Mucosa of descending colon (tissue), 3 donors: Measurements from ENCODE around the gene ABCD3. TPM values are rescaled to one million over a fixed set of nuclear protein-coding genes. Genes with fewer than 3 reads are reported as not detected.
"Not testable (repeated sequence)": the region's sequence is repeated elsewhere in the genome, so short reads cannot be mapped to it uniquely, and the experiment has no call there.

ENCODE experiments used
- ATAC-seq: fragments of 200-7000 bp; cut with Tn5 transposase; one replicate; pipeline ENCODE4 v1.9.1; 2020; ENCODE audit warnings: mild to moderate bottlenecking, moderate library complexity
- DNase-seq, 3 donors: peaks; one replicate each; pipeline ENCODE4 v3.0.0-alpha.2; 2020
- H3K36me3 ChIP-seq: fragments of 200-600 bp; one replicate; pipeline ENCODE4 v1.8.0; 2021; ENCODE audit warnings: low read depth, mild to moderate bottlenecking
- H3K4me1 ChIP-seq: fragments of 200-600 bp; one replicate; pipeline ENCODE4 v1.8.0; 2021; ENCODE audit warnings: low read depth, mild to moderate bottlenecking
- H3K4me3 ChIP-seq: fragments of 200-600 bp; one replicate; pipeline ENCODE4 v1.8.0; 2021; ENCODE audit warnings: mild to moderate bottlenecking
- H3K9me3 ChIP-seq: fragments of 200-600 bp; one replicate; pipeline ENCODE4 v1.8.0; 2021; ENCODE audit warnings: mild to moderate bottlenecking
- intact Hi-C, 2 donors: fragments of 100-400 bp; cut with DNase I in 1 of 2; cut with micrococcal nuclease in 1 of 2; formaldehyde crosslinking; loops; one replicate each; pipeline versions ENCODE4 v1.11.0 to v1.11.1; 2022; cut with DNase I, micrococcal nuclease
- total RNA-seq, 3 donors: library from RNA; stranded (reverse); fragmentation: NEBNext Ultra II Directional in 2 of 3; extraction: Animal tissue kit (Norgen Biotek cat#: 25700) in 2 of 3; gene quantifications; one replicate each; pipeline versions ENCODE4 v1.2.1 to v1.2.4, GENCODE V29; 2021 to 2023
- TF ChIP-seq, protein P1 (sequence below): fragments of 200-600 bp; IDR thresholded peaks from one replicate; pipeline ENCODE4 v1.8.0; 2022; ENCODE audit warnings: antibody characterized with exemption, mild to moderate bottlenecking
- donor health status: DM: no; HTN: no; CAD: no; lungs with moderate emphysema.
- donor health status: DM: no; HTN: no; CAD: no.
- donor health status: DM: no; HTN: yes; CAD: no.

Gene ABCD3
- total RNA-seq, 3 donors from 2014 or later: 67.9 to 102 (median 99.3) TPM

DNA sequence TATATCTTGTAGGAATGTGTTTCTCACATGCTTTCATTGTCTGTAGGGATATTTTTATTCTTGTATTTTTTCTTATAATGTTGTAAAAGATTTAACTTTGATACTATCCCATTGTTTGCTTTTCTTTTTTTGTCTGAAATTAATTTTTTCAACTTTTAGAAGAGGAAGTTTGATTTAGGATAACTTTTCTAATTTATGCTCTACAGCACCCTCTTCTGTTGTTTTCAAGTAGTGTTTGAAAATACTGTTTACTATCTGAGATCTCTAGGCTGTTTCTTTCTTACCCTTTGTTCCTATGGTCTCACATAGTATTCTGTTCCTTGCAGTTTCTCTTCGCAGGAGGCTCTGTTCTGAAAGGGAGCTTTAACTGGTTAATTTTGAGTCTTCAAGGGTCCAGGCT is 21.9 kb downstream of the ABCD3 start:
- Histone ChIP-seq H3K4me1 (peaks cover 15% of the 10 kb centered on the region), H3K36me3 (no peaks in the 10 kb centered on the region), H3K4me3 (no peak overlapping the region), H3K9me3 (peaks cover 30% of the 10 kb centered on the region)
- DNase-seq: no peak
- intact Hi-C loops: no loop called here
- ATAC-seq: no peak
- TF ChIP-seq, protein P1, sequence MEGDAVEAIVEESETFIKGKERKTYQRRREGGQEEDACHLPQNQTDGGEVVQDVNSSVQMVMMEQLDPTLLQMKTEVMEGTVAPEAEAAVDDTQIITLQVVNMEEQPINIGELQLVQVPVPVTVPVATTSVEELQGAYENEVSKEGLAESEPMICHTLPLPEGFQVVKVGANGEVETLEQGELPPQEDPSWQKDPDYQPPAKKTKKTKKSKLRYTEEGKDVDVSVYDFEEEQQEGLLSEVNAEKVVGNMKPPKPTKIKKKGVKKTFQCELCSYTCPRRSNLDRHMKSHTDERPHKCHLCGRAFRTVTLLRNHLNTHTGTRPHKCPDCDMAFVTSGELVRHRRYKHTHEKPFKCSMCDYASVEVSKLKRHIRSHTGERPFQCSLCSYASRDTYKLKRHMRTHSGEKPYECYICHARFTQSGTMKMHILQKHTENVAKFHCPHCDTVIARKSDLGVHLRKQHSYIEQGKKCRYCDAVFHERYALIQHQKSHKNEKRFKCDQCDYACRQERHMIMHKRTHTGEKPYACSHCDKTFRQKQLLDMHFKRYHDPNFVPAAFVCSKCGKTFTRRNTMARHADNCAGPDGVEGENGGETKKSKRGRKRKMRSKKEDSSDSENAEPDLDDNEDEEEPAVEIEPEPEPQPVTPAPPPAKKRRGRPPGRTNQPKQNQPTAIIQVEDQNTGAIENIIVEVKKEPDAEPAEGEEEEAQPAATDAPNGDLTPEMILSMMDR: no peak

DNA sequence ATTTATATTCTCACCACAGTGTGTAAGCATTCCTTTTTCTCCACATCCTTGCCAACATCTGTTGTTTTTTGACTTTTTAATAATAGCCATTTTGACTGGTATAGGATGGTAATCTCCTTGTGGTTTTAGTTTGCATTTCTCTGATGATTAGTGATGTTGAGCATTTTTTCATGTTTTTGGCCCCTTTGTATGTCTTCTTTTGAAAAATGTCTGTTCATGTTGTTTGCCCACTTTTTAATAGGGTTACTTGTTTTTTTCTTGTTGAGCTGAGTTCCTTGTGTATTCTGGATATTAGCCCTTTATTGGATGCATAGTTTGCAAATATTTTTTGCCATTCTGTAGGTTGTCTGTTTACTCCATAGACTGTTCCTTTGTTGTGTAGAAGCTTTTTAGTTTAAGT is 24.9 kb downstream of the ABCD3 start:
- H3K4me3 ChIP-seq, intact Hi-C loops, H3K36me3 ChIP-seq, DNase-seq, ATAC-seq, H3K4me1 ChIP-seq: not testable (repeated sequence)
- H3K9me3 ChIP-seq: peaks cover 46% of the 10 kb centered on the region

DNA sequence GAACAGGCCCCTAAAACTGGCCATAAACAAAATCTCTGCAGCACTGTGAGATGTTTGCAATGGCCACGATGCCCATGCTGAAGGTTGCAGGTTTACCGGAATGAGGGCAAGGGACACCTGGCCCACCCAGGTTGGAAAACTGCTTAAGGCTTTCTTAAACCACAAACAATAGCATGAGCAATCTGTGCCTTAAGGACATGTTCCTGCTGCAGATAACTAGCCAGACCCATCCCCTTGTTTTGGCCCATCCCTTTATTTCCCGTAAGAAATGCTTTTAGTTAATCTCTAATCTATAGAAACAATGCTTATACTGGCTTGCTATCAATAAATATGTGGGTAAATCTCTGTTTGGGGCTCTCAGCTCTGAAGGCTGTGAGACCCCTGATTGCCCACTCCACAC is 26.6 kb downstream of the ABCD3 start:
- DNase-seq, H3K4me3 ChIP-seq, H3K36me3 ChIP-seq, intact Hi-C loops, H3K4me1 ChIP-seq, ATAC-seq: not testable (repeated sequence)
- H3K9me3 ChIP-seq: peaks cover 63% of the 10 kb centered on the region

DNA sequence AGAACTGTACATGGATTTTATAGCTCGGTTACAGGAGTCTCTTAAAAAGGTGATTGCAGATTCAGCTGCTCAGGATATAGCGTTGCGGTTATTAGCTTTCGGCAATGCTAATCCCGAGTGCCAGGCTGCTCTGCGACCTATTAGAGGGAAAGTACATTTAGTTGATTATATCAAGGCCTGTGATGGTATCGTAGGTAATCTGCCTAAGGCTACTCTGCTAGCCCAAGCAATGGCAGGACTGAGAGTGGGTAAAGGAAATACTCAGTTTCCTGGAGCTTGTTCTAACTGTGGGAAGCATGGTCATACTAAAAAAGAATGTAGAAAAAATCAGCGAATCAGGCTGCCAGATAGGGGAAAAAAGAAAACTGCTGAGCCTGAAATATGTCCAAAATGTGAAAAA is 27.5 kb downstream of the ABCD3 start:
- H3K4me3 ChIP-seq, H3K4me1 ChIP-seq, H3K36me3 ChIP-seq, ATAC-seq, intact Hi-C loops, DNase-seq: not testable (repeated sequence)
- H3K9me3 ChIP-seq: peaks cover 72% of the 10 kb centered on the region

DNA sequence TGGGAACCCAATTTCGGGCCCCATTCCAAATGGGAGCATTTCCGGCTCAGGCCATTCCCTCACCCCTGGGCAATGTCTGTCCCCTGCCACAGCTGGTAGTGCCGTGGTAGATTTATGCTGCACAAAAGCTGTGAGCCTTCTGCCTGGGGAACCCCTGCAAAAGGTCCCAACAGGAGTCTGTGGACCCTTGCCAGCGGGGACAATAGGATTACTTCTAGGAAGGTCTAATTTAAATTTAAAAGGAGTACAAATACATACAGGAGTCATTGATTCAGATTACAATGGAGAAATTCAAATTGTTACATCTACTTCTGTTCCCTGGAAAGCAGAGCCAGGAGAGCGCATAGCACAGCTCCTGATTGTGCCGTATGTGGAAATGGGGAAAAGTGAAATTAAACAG is 28.0 kb downstream of the ABCD3 start:
- ATAC-seq, intact Hi-C loops, H3K4me1 ChIP-seq, H3K36me3 ChIP-seq, H3K4me3 ChIP-seq, DNase-seq: not testable (repeated sequence)
- peaks cover 76% of the 10 kb centered on the region for H3K9me3 ChIP-seq

DNA sequence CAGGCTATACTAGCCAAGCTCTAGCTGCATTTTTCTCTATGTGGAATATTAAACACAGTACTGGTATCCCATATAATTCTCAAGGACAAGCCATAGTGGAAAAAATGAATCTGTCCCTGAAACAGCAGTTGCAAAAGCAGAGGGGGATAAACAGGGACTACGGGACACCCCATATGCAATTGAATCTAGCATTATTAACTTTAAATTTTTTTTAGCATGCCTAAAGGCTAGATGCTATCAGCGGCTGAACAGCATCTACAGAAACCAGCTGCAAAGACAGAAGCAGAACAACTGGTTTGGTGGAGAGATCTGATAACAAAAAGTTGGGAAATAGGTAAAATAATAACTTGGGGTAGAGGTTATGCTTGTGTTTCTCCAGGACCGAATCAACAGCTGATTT is 30.6 kb downstream of the ABCD3 start:
- ATAC-seq, intact Hi-C loops, H3K36me3 ChIP-seq, H3K4me1 ChIP-seq, H3K4me3 ChIP-seq, DNase-seq: not testable (repeated sequence)
- peaks cover 80% of the 10 kb centered on the region for H3K9me3 ChIP-seq

DNA sequence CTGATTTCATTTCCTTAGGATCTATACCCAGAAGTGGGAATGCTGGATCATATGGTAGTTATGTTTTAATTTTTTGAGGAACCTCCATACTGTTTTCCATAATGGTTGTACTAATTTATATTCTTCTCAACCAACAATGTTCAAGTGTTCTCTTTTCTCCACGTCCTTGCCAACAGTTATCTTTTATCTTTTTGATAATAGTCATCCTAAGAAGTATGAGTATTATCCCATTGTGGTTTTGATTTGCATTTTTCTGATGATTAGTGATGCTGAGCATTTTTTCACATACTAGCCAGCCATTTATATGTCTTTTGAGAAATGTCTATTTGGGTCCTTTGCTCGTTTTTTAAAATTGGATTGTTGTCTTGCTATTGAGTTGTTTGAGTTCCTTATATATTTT is 38.5 kb downstream of the ABCD3 start:
- Histone ChIP-seq H3K4me1 (no peaks in the 10 kb centered on the region), H3K36me3 (no peaks in the 10 kb centered on the region), H3K4me3 (no peak overlapping the region), H3K9me3 (peaks cover 13% of the 10 kb centered on the region)
- TF ChIP-seq, protein P1: no peak
- intact Hi-C loops: no loop called here
- DNase-seq (no peak), ATAC-seq (no peak)

DNA sequence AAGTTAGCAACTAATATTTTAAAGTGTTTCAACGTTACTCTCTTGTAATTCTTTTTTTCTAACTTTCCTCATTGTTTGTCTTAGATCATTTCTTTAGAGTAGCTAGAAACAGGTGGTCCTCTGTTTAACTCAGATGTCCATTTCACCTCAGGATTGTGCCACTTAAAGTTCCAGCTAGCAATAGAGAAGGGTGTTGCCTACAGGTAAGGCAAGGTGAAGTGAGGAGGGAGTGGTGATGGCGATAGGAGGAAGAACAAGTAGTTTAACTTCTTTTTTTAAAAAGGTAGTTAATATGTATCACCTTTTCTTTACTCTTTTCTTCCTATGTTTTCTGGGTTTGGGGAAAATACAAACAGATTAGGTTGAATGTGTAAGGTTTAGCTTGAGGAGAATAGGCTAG is 44.4 kb downstream of the ABCD3 start:
- H3K9me3 ChIP-seq: no peaks in the 10 kb centered on the region
- no peak overlapping the region for H3K4me3 ChIP-seq
- peak in 1 of 3 donors; percentile 31 for DNase-seq
- H3K4me1 ChIP-seq: peaks cover 6% of the 10 kb centered on the region
- TF ChIP-seq, protein P1: no peak
- intact Hi-C loops: loop anchor here in 1 of 2 donors (10.0 kb wide), 1 partner anchor 398 kb away; no protein-coding TSS in a partner anchor
- H3K36me3 ChIP-seq: no peaks in the 10 kb centered on the region
- ATAC-seq: peak; percentile 79
